GM12873 (cell line): Measurements from ENCODE around the gene MUSK.

Source experiments
- CTCF ChIP-seq: IDR thresholded peaks from 2 replicates; pipeline ENCODE4 v1.5.1; 2012; ENCODE audit warnings: low read depth, mild to moderate bottlenecking, moderate library complexity, low read length, control low read depth; ENCODE audit not compliant: insufficient read depth; ENCODE audit errors: missing control alignments

MUSK gene

GRCh38 chr9:110797611-110798010 lies 129.0 kb downstream of the MUSK start:
- TF ChIP-seq CTCF: no peak

GRCh38 chr9:110799396-110799795 lies 130.8 kb downstream of the MUSK start:
- no peak for TF ChIP-seq CTCF

GRCh38 chr9:110801426-110801825 lies 132.8 kb downstream of the MUSK start:
- TF ChIP-seq CTCF: no peak

- no peak for TF ChIP-seq CTCF
These were observed 133.9 kb downstream of the MUSK start for GRCh38 chr9:110802416-110803035.

- TF ChIP-seq CTCF: no peak
These were observed 139.5 kb downstream of the MUSK start for GRCh38 chr9:110807956-110808598.

GRCh38 chr9:110808599-110808980 lies 140.0 kb downstream of the MUSK start:
- TF ChIP-seq CTCF: no peak

GRCh38 chr9:110809038-110809595 lies 140.5 kb downstream of the MUSK start:
- TF ChIP-seq CTCF: no peak
